Natural killer cell (primary cell): ENCODE results near the gene HMG20B. TPM values are rescaled to one million over a fixed set of nuclear protein-coding genes. Genes with fewer than 3 reads are reported as not detected.
"Not testable (repeated sequence)": the region's sequence is repeated elsewhere in the genome, so short reads cannot be mapped to it uniquely, and the experiment has no call there.

Experiments used
- ATAC-seq, 3 donors: fragments of 150-1000 bp in 2 of 3; fragments of 200-7000 bp in 1 of 3; cut with Tn5 transposase; 1 replicate in 1 of 3; 2 replicates in 2 of 3; pipeline ENCODE4 v1.10.0; 2021; ENCODE audit warnings: mild to moderate bottlenecking in 2 of 3, moderate library complexity in 2 of 3
- DNase-seq, 2 donors: peaks; one replicate each; pipeline versions ENCODE4 v3.0.0 to v3.0.0-alpha.2; 2013 to 2021; ENCODE audit warnings: mixed read lengths in 1 of 2
- H3K27ac ChIP-seq: one replicate; pipeline ENCODE4 v1.5.1; 2013; ENCODE audit warnings: mild to moderate bottlenecking, low read length
- H3K27me3 ChIP-seq: one replicate; pipeline ENCODE4 v1.6.1; 2013; ENCODE audit warnings: low read length; ENCODE audit not compliant: control insufficient read depth, insufficient read depth
- H3K36me3 ChIP-seq: one replicate; pipeline ENCODE4 v1.6.1; 2013; ENCODE audit warnings: low read length; ENCODE audit not compliant: control insufficient read depth, insufficient read depth
- H3K4me1 ChIP-seq: one replicate; pipeline ENCODE4 v1.6.1; 2013; ENCODE audit warnings: low read length; ENCODE audit not compliant: control insufficient read depth, insufficient read depth
- H3K4me3 ChIP-seq: one replicate; pipeline ENCODE4 v1.5.1; 2013; ENCODE audit warnings: low read length
- H3K9me3 ChIP-seq: one replicate; pipeline ENCODE4 v1.6.1; 2013; ENCODE audit warnings: low read length; ENCODE audit not compliant: control insufficient read depth, insufficient read depth
- H3K27ac Mint-ChIP-seq, 2 donors: one replicate each; pipeline ENCODE4 v1.8.0; 2022; ENCODE audit warnings: mild to moderate bottlenecking in 2 of 2, mixed read lengths in 2 of 2, moderate library complexity in 1 of 2
- H3K27me3 Mint-ChIP-seq, 2 donors: one replicate each; pipeline ENCODE4 v1.8.0; 2022; ENCODE audit warnings: low read depth in 2 of 2, mixed read lengths in 2 of 2
- H3K36me3 Mint-ChIP-seq: one replicate; pipeline ENCODE4 v1.8.0; 2022; ENCODE audit warnings: mixed read lengths
- H3K4me1 Mint-ChIP-seq, 2 donors: one replicate each; pipeline ENCODE4 v1.8.0; 2022; ENCODE audit warnings: mixed read lengths in 2 of 2
- H3K4me3 Mint-ChIP-seq: one replicate; pipeline ENCODE4 v1.8.0; 2022; ENCODE audit warnings: mild to moderate bottlenecking, moderate library complexity, mixed read lengths
- H3K9me3 Mint-ChIP-seq, 2 donors: one replicate each; pipeline ENCODE4 v1.8.0; 2022; ENCODE audit warnings: mixed read lengths in 2 of 2
- WGBS: methylation state at CpG from one replicate; pipeline ENCODE4 v1.1.7; 2013; ENCODE audit warnings: missing lambda C conversion rate; ENCODE audit not compliant: insufficient coverage; 5-methylcytosine and 5-hydroxymethylcytosine counted together
- intact Hi-C: fragments of 100-400 bp; cut with micrococcal nuclease; formaldehyde crosslinking; loops from one replicate; pipeline ENCODE4 v1.14.2; 2022
- total RNA-seq, 4 donors: library from RNA; stranded (reverse); fragments of 120-200 nt in 1 of 4; gene quantifications; one replicate each; pipeline versions ENCODE4 v1.2.3 to v1.2.4, GENCODE V29; 2013 to 2022
- TF ChIP-seq, protein P1 (sequence below): fragments of 200-600 bp; IDR thresholded peaks from one replicate; pipeline ENCODE4 v1.8.0; 2022; ENCODE audit warnings: antibody characterized with exemption

Gene HMG20B
- total RNA-seq, 3 donors from 2014 or later (not counting 1 experiment from before 2014, with no cell fraction given), result 45.8 to 57.5 (median 52.1) TPM

DNA sequence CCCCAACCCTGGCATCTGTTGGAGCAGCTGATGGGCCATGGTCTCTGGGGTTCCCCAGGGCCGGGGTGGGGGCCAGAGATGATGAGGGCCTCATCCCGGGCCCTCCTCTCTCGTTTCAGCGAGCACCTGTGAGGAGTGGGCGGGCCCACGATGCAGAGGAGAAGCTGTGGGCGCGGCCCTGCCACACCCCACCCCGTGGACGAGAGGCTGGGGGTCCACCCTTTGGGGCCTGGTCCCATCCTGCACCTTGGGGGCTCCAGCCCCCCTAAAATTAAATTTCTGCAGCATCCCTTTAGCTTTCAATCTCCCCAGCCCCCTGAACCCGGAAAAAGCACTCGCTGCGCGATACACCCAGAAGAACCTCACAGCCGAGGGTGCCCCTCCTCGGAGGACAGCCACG lies 5.6 kb downstream of the HMG20B start:
- 89% methylated on average over 17 of the region's 17 CpGs for WGBS
- Mint-ChIP-seq H3K27me3 (no peaks in the 10 kb centered on the region), H3K4me3 (no peak overlapping the region), H3K36me3 (no peaks in the 10 kb centered on the region), H3K9me3 (no peaks in the 10 kb centered on the region), H3K27ac (no peak overlapping the region), H3K4me1 (peaks cover 0 to 10% of the 10 kb centered on the region in 2 donors)
- H3K27me3 ChIP-seq, result no peaks in the 10 kb centered on the region
- H3K27ac ChIP-seq, result no peak overlapping the region
- peaks cover 14% of the 10 kb centered on the region for H3K4me1 ChIP-seq
- DNase-seq (no peak), ATAC-seq (no peak)
- H3K9me3 ChIP-seq, result no peaks in the 10 kb centered on the region
- no peak overlapping the region for H3K4me3 ChIP-seq
- H3K36me3 ChIP-seq, result no peaks in the 10 kb centered on the region
- TF ChIP-seq, protein P1, sequence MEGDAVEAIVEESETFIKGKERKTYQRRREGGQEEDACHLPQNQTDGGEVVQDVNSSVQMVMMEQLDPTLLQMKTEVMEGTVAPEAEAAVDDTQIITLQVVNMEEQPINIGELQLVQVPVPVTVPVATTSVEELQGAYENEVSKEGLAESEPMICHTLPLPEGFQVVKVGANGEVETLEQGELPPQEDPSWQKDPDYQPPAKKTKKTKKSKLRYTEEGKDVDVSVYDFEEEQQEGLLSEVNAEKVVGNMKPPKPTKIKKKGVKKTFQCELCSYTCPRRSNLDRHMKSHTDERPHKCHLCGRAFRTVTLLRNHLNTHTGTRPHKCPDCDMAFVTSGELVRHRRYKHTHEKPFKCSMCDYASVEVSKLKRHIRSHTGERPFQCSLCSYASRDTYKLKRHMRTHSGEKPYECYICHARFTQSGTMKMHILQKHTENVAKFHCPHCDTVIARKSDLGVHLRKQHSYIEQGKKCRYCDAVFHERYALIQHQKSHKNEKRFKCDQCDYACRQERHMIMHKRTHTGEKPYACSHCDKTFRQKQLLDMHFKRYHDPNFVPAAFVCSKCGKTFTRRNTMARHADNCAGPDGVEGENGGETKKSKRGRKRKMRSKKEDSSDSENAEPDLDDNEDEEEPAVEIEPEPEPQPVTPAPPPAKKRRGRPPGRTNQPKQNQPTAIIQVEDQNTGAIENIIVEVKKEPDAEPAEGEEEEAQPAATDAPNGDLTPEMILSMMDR, result no peak
- intact Hi-C loops, result no loop called here

DNA sequence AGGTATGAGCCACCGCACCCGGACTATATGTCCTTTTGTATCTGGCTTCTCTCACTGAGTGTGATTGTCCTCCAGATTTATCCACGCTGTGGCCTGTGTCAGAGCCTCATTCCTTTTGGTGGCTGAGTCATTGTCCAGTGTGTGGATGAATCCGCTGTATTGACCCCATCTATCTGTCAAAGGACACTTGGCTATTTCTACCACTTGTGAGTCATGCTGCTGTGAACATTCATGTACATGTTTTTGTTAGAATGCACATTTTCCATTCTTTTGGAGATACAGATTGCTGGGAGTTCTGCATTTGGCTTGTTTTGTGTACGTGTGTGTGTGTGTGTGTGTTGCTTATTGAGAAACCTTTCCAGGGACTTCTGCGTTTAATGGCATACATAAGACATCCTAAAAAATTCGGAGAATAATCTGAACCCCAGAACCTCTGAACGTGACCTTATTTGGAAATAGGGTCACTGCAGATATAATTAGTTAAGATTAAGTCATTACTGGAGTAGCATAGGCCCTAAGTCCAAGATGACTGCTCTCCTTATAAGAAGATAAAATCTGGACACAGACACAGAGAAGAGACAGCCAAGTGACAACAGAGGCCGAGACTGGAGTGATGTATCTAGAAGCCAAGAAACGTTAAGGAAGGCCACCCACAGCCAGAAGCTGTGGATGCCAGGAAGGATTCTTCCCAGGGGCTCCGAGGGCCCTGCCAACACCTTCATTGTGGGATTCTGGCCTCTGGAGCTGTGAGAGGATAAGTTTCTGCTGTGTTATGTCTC lies 7.6 kb downstream of the HMG20B start:
- intact Hi-C loops, result no loop called here
- H3K27me3 Mint-ChIP-seq, result no peaks in the 10 kb centered on the region
- H3K4me1 ChIP-seq, result peaks cover 6% of the 10 kb centered on the region
- WGBS, result 80% methylated on average over 11 of the region's 11 CpGs
- H3K4me3 ChIP-seq, result no peak overlapping the region
- H3K27me3 ChIP-seq, result no peaks in the 10 kb centered on the region
- no peak for DNase-seq
- H3K27ac Mint-ChIP-seq, result peak overlapping the region in 1 of 2 donors; percentile 36
- H3K9me3 ChIP-seq, result no peaks in the 10 kb centered on the region
- peaks cover 0 to under 1% of the 10 kb centered on the region in 2 donors for H3K4me1 Mint-ChIP-seq
- H3K27ac ChIP-seq, result no peak overlapping the region
- H3K36me3 ChIP-seq, result no peaks in the 10 kb centered on the region
- TF ChIP-seq, protein P1, result no peak
- no peaks in the 10 kb centered on the region for H3K36me3 Mint-ChIP-seq
- H3K9me3 Mint-ChIP-seq, result no peaks in the 10 kb centered on the region
- no peak for ATAC-seq
- H3K4me3 Mint-ChIP-seq, result no peak overlapping the region

DNA sequence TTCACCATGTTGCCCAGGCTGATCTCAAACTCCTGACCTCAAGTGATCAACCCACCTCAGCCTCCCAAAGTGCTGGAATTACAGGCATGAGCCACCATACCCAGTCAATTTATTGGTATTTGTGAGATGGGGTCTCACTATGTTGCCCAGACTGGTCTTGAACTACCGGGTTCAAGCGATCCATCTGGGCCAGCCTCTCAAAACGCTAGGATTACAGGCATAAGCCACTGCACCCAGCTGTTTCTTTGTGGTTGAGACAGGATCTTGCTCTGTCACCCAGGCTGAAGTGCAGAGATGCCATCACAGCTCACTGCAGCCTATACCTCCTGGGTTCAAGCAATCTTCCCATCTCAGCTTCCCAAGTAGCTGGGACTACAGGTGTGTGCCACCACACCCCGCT lies 9.0 kb downstream of the HMG20B start:
- H3K36me3 ChIP-seq, H3K27me3 ChIP-seq, ATAC-seq, DNase-seq, H3K4me3 Mint-ChIP-seq, H3K9me3 ChIP-seq, H3K9me3 Mint-ChIP-seq, H3K36me3 Mint-ChIP-seq, H3K27me3 Mint-ChIP-seq, H3K27ac Mint-ChIP-seq, H3K27ac ChIP-seq, intact Hi-C loops, H3K4me1 Mint-ChIP-seq, H3K4me3 ChIP-seq: not testable (repeated sequence)
- peaks cover 12% of the 10 kb centered on the region for H3K4me1 ChIP-seq
- 82% methylated on average over 4 of the region's 4 CpGs for WGBS

DNA sequence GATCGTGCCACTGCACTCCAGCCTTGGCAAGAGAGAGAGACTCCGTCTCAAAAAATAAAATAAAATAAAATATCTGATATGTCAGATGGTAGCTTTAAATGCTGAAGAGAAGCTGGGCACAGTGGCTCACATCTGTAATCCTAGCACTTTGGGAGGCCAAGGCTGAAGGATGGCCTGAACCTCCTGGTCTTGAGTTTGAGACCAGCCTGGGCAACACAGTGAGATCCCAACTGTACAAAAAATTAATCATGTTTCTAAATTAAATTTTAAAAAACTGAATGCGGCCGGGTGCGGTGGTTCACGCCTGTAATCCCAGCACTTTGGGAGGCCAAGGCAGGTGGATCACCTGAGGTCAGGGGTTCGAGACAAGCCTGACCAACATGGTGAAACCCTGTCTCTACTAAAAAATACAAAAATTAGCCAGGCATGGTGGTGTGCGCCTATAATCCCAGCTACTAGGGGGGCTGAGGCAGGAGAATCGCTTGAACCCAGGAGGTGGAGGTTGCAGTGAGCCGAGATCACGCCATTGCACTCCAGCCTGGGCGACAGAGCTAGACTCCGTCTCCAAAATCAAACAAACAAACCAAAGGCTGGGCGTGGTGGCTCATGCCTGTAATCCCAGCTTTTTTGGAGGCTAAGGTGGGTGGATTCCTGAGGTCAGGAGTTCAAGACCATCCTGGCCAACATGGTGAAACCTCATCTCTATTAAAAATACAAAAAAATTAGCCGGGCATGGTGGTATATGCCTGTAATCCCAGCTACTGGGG lies 11.5 kb downstream of the HMG20B start:
- not testable (repeated sequence) for H3K4me1 Mint-ChIP-seq

More for the DNA sequence above, 11.5 kb downstream of the HMG20B start:
- peaks cover 12% of the 10 kb centered on the region for H3K4me1 ChIP-seq
- H3K27ac Mint-ChIP-seq, H3K9me3 Mint-ChIP-seq, H3K4me3 Mint-ChIP-seq, ATAC-seq, H3K36me3 Mint-ChIP-seq, H3K36me3 ChIP-seq, DNase-seq, H3K9me3 ChIP-seq, H3K4me3 ChIP-seq, intact Hi-C loops, H3K27me3 Mint-ChIP-seq, H3K27ac ChIP-seq, H3K27me3 ChIP-seq: not testable (repeated sequence)
- 95% methylated on average over 13 of the region's 15 CpGs for WGBS
